Natural killer cell (primary cell): ENCODE measurements around the gene NUBP2. TPM values are rescaled to one million over a fixed set of nuclear protein-coding genes. Genes with fewer than 3 reads are reported as not detected.

Source experiments
- ATAC-seq, 3 donors: fragments of 150-1000 bp in 2 of 3; fragments of 200-7000 bp in 1 of 3; cut with Tn5 transposase; 1 replicate in 1 of 3; 2 replicates in 2 of 3; pipeline ENCODE4 v1.10.0; 2021; ENCODE audit warnings: mild to moderate bottlenecking in 2 of 3, moderate library complexity in 2 of 3
- DNase-seq, 2 donors: peaks; one replicate each; pipeline versions ENCODE4 v3.0.0 to v3.0.0-alpha.2; 2013 to 2021; ENCODE audit warnings: mixed read lengths in 1 of 2
- H3K27ac ChIP-seq: one replicate; pipeline ENCODE4 v1.5.1; 2013; ENCODE audit warnings: mild to moderate bottlenecking, low read length
- H3K27me3 ChIP-seq: one replicate; pipeline ENCODE4 v1.6.1; 2013; ENCODE audit warnings: low read length; ENCODE audit not compliant: control insufficient read depth, insufficient read depth
- H3K36me3 ChIP-seq: one replicate; pipeline ENCODE4 v1.6.1; 2013; ENCODE audit warnings: low read length; ENCODE audit not compliant: control insufficient read depth, insufficient read depth
- H3K4me1 ChIP-seq: one replicate; pipeline ENCODE4 v1.6.1; 2013; ENCODE audit warnings: low read length; ENCODE audit not compliant: control insufficient read depth, insufficient read depth
- H3K4me3 ChIP-seq: one replicate; pipeline ENCODE4 v1.5.1; 2013; ENCODE audit warnings: low read length
- H3K9me3 ChIP-seq: one replicate; pipeline ENCODE4 v1.6.1; 2013; ENCODE audit warnings: low read length; ENCODE audit not compliant: control insufficient read depth, insufficient read depth
- H3K27ac Mint-ChIP-seq, 2 donors: one replicate each; pipeline ENCODE4 v1.8.0; 2022; ENCODE audit warnings: mild to moderate bottlenecking in 2 of 2, mixed read lengths in 2 of 2, moderate library complexity in 1 of 2
- H3K27me3 Mint-ChIP-seq, 2 donors: one replicate each; pipeline ENCODE4 v1.8.0; 2022; ENCODE audit warnings: low read depth in 2 of 2, mixed read lengths in 2 of 2
- H3K36me3 Mint-ChIP-seq: one replicate; pipeline ENCODE4 v1.8.0; 2022; ENCODE audit warnings: mixed read lengths
- H3K4me1 Mint-ChIP-seq, 2 donors: one replicate each; pipeline ENCODE4 v1.8.0; 2022; ENCODE audit warnings: mixed read lengths in 2 of 2
- H3K4me3 Mint-ChIP-seq: one replicate; pipeline ENCODE4 v1.8.0; 2022; ENCODE audit warnings: mild to moderate bottlenecking, moderate library complexity, mixed read lengths
- H3K9me3 Mint-ChIP-seq, 2 donors: one replicate each; pipeline ENCODE4 v1.8.0; 2022; ENCODE audit warnings: mixed read lengths in 2 of 2
- WGBS: methylation state at CpG from one replicate; pipeline ENCODE4 v1.1.7; 2013; ENCODE audit warnings: missing lambda C conversion rate; ENCODE audit not compliant: insufficient coverage; 5-methylcytosine and 5-hydroxymethylcytosine counted together
- intact Hi-C: fragments of 100-400 bp; cut with micrococcal nuclease; formaldehyde crosslinking; loops from one replicate; pipeline ENCODE4 v1.14.2; 2022
- total RNA-seq, 4 donors: library from RNA; stranded (reverse); fragments of 120-200 nt in 1 of 4; gene quantifications; one replicate each; pipeline versions ENCODE4 v1.2.3 to v1.2.4, GENCODE V29; 2013 to 2022
- TF ChIP-seq, protein P1 (sequence below): fragments of 200-600 bp; IDR thresholded peaks from one replicate; pipeline ENCODE4 v1.8.0; 2022; ENCODE audit warnings: antibody characterized with exemption

NUBP2 gene
- total RNA-seq, 3 donors from 2014 or later (not counting 1 experiment from before 2014, with no cell fraction given) = 39.5 to 51.9 (median 49.4) TPM

DNA sequence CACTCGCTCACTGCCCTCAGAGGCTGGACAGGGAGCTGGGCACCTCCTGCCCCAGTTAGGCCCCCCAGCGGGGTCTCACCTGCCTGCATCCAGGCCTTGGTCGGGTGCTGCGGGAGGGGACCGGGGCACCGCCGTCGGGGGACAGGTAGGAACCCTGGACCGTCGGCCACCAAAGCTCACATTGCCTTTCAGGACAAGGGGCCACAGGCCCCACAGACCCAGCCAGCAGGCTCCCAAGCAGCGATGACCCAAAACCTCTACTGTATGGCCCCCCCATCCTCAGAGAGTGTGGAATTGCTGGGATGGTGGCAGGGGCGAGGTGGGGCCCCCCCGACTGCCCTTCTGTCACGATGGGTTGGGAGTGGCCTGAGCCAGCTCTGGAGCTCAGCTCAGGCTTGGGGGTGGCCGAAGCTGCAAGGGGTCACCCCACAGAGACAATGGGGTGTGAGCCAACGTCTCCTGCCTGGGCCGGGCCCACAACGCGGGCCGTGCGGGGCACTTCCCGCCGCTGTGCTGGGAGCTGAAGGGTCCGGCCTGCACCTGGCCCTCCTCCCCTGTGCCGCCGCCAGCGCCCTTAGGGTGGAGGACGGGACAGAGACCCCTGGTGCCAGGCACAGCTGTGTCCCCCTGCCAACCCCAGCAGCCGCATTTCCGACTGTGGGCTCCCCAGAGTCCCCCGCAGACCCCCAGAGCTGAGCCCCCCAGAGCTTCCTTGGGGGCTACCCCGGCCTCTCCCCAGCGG is 10.2 kb downstream of the NUBP2 start:
- no peaks in the 10 kb centered on the region for H3K27me3 Mint-ChIP-seq
- TF ChIP-seq, protein P1, sequence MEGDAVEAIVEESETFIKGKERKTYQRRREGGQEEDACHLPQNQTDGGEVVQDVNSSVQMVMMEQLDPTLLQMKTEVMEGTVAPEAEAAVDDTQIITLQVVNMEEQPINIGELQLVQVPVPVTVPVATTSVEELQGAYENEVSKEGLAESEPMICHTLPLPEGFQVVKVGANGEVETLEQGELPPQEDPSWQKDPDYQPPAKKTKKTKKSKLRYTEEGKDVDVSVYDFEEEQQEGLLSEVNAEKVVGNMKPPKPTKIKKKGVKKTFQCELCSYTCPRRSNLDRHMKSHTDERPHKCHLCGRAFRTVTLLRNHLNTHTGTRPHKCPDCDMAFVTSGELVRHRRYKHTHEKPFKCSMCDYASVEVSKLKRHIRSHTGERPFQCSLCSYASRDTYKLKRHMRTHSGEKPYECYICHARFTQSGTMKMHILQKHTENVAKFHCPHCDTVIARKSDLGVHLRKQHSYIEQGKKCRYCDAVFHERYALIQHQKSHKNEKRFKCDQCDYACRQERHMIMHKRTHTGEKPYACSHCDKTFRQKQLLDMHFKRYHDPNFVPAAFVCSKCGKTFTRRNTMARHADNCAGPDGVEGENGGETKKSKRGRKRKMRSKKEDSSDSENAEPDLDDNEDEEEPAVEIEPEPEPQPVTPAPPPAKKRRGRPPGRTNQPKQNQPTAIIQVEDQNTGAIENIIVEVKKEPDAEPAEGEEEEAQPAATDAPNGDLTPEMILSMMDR = no peak
- H3K36me3 Mint-ChIP-seq = no peaks in the 10 kb centered on the region
- H3K27me3 ChIP-seq = no peaks in the 10 kb centered on the region
- DNase-seq (no peak), ATAC-seq (no peak)
- H3K9me3 Mint-ChIP-seq = no peaks in the 10 kb centered on the region
- no peak overlapping the region for H3K4me3 ChIP-seq
- WGBS = 96% methylated on average over 32 of the region's 33 CpGs
- no peak overlapping the region for H3K27ac ChIP-seq
- intact Hi-C loops = no loop called here
- peaks cover 6% of the 10 kb centered on the region in 2 donors for H3K4me1 Mint-ChIP-seq
- peaks cover 3% of the 10 kb centered on the region for H3K9me3 ChIP-seq
- no peak overlapping the region for H3K27ac Mint-ChIP-seq
- H3K36me3 ChIP-seq = peaks cover 10% of the 10 kb centered on the region
- no peak overlapping the region for H3K4me3 Mint-ChIP-seq
- H3K4me1 ChIP-seq = no peaks in the 10 kb centered on the region

DNA sequence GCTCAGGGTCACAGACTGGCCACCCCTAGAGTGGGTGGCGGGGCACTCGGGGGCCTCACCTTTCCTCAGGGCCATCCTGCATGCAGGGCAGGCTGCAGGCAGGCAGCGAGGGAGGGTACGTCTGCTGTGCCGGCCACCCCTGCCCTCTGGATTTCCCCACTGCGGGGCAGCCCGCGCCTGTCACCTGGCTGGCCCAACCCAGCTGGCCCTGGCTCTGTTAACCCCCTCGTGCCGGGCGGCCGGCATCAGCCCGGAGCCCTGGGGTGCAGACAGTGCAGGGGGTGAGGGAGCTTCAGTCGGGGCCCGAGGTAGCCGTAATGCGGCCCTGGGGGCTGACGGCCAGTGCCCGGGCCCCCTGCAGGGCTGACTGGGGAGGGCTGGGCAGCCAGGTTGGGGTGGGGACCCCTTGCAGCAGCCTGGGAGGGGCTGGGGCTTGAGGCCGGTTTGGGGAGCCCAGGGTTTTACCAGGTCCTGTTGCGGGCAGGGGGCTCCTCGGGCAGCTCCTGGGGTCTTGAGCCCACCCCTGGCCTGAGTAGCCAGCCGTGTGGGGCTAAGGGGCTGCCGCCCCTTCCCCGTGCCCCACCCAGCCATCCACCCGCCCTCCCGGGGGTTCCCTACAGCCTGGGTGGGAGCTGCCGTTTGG is 10.9 kb downstream of the NUBP2 start, which contains the start of gene IGFALS:
Gene IGFALS, minus strand, starts transcription at position 128 of the 643 bp plus-strand sequence. Its CDS starts 53 bp downstream, at position 75.
- intact Hi-C loops = no loop called here
- Histone ChIP-seq H3K4me3 (no peak within 1 kb of the TSS), H3K9me3 (peaks cover 4% of the 10 kb centered on the region), H3K27ac (no peak within 1 kb of the TSS), H3K27me3 (no peaks in the 10 kb centered on the region), H3K36me3 (peaks cover 8% of the 10 kb centered on the region), H3K4me1 (no peaks in the 10 kb centered on the region)
- peaks cover 4 to 5% of the 10 kb centered on the region in 2 donors for H3K4me1 Mint-ChIP-seq
- H3K4me3 Mint-ChIP-seq = no peak within 1 kb of the TSS
- ATAC-seq (no peak), DNase-seq (no peak)
- TF ChIP-seq, protein P1 = no peak
- H3K27ac Mint-ChIP-seq = no peak within 1 kb of the TSS
- no peaks in the 10 kb centered on the region for H3K27me3 Mint-ChIP-seq
- no peaks in the 10 kb centered on the region for H3K36me3 Mint-ChIP-seq
- H3K9me3 Mint-ChIP-seq = no peaks in the 10 kb centered on the region
- WGBS = 91% methylated on average over 28 of the region's 28 CpGs

DNA sequence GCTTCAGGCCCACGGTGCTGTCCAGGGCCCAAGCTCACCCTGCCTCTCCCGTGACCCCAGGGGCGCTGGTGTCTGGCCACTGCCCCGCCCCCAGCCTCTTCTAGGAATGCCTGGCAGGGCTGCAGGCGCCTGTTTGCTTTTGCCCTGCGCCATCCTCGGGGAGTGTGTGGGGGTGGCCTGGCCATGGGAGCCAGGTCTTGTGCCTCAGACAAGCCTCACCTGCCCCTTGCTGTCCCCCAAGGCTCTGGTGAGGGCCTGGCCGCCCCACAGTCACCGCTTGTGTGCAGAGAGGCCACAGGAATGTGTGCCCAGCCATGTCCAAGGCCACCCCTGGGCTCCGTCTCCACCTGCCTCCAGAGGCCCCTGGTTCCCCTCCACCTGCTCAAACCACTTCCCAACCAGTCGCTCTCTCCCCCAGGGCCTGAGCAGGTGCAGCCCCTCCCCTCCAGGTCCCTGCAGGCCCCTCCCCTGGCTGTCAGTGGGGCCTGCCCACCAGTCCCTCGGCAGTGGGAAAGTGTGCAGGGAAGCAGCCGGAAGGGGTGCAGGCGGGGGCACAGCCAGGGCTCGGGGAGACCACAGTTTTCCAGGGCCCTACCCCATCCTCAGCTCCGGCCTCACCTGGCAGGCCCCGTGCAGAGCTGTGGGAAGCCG is 11.6 kb downstream of the NUBP2 start:
- H3K9me3 Mint-ChIP-seq = no peaks in the 10 kb centered on the region
- peaks cover 4% of the 10 kb centered on the region for H3K9me3 ChIP-seq
- 85% methylated on average over 18 of the region's 18 CpGs for WGBS
- DNase-seq (no peak), ATAC-seq (no peak)
- H3K27ac Mint-ChIP-seq = no peak overlapping the region
- no peaks in the 10 kb centered on the region for H3K27me3 ChIP-seq
- no peaks in the 10 kb centered on the region for H3K27me3 Mint-ChIP-seq
- no peak overlapping the region for H3K27ac ChIP-seq
- no peak overlapping the region for H3K4me3 Mint-ChIP-seq
- no peaks in the 10 kb centered on the region for H3K4me1 Mint-ChIP-seq
- H3K4me1 ChIP-seq = no peaks in the 10 kb centered on the region
- TF ChIP-seq, protein P1 = no peak
- intact Hi-C loops = no loop called here
- no peak overlapping the region for H3K4me3 ChIP-seq
- peaks cover 1% of the 10 kb centered on the region for H3K36me3 ChIP-seq
- H3K36me3 Mint-ChIP-seq = no peaks in the 10 kb centered on the region
